Right cardiac atrium (tissue), 5 donors: ENCODE data around the gene NDRG3. TPM values are rescaled to one million over a fixed set of nuclear protein-coding genes. Genes with fewer than 3 reads are reported as not detected.

Experiments
- ATAC-seq, 2 donors: fragments of 200-7000 bp; cut with Tn5 transposase; one replicate each; pipeline versions ENCODE4 v1.8.0 to v1.9.1; 2020; ENCODE audit warnings: moderate library complexity in 2 of 2, mild to moderate bottlenecking in 1 of 2
- DNase-seq, 3 donors: peaks; one replicate each; pipeline ENCODE4 v3.0.0-alpha.2; 2020
- H3K27ac ChIP-seq: one replicate; pipeline ENCODE4 v1.5.1; 2013; ENCODE audit warnings: mild to moderate bottlenecking, low read length, control low read depth, moderate library complexity
- H3K27me3 ChIP-seq: one replicate; pipeline ENCODE4 v1.6.1; 2013; ENCODE audit not compliant: control insufficient read depth, insufficient read depth
- H3K4me1 ChIP-seq: one replicate; pipeline ENCODE4 v1.6.1; 2013; ENCODE audit warnings: low read length; ENCODE audit not compliant: control insufficient read depth, insufficient read depth
- H3K4me3 ChIP-seq: one replicate; pipeline ENCODE4 v1.5.1; 2013; ENCODE audit warnings: low read length, control low read depth
- H3K9me3 ChIP-seq: one replicate; pipeline ENCODE4 v1.6.1; 2013; ENCODE audit warnings: low read length; ENCODE audit not compliant: control insufficient read depth
- WGBS: extraction: QIAGEN DNeasy Blood & Tissue Kit; methylation state at CpG from one replicate; pipeline ENCODE4 v1.1.7; 2013; 5-methylcytosine and 5-hydroxymethylcytosine counted together
- intact Hi-C, 4 donors: fragments of 100-400 bp; cut with DNase I; formaldehyde crosslinking; loops; one replicate each; pipeline versions ENCODE4 v1.11.0 to v1.14.0; 2022 to 2023
- polyA plus RNA-seq: library from polyadenylated mRNA; stranded (reverse); fragments of 200-250 nt; gene quantifications from one replicate; pipeline ENCODE4 v1.2.3, GENCODE V29; 2013
- total RNA-seq, 4 donors: library from RNA; stranded (reverse); fragmentation: NEBNext Ultra II Directional; extraction: Animal tissue kit (Norgen Biotek cat#: 25700); gene quantifications; one replicate each; pipeline ENCODE4 v1.2.1, GENCODE V29; 2021
- donor health status: healthy with polysubstance abuse.
- donor health status: DM: no; HTN: yes; CAD: no.
- donor health status: DM: no; HTN: no; CAD: no.
- donor health status: DM: no; HTN: yes; CAD: no; lungs with severe emphysema.
- donor health status: DM: yes; HTN: yes; CAD: no.

Gene NDRG3
- total and polyA plus RNA-seq, 5 donors, result 25.5 to 40.7 (median 31.0) TPM

- no peak overlapping the region for H3K4me3 ChIP-seq
- DNase-seq, result no peak
- intact Hi-C loops, result no loop called here
- no peak for ATAC-seq
- no peaks in the 10 kb centered on the region for H3K27me3 ChIP-seq
- 83% methylated on average over 6 of the region's 6 CpGs for WGBS
- no peaks in the 10 kb centered on the region for H3K9me3 ChIP-seq
- no peak overlapping the region for H3K27ac ChIP-seq
- H3K4me1 ChIP-seq, result peaks cover 4% of the 10 kb centered on the region
Measured at GRCh38 chr20:36737183-36737499, 8.7 kb downstream of the NDRG3 start.

DNA sequence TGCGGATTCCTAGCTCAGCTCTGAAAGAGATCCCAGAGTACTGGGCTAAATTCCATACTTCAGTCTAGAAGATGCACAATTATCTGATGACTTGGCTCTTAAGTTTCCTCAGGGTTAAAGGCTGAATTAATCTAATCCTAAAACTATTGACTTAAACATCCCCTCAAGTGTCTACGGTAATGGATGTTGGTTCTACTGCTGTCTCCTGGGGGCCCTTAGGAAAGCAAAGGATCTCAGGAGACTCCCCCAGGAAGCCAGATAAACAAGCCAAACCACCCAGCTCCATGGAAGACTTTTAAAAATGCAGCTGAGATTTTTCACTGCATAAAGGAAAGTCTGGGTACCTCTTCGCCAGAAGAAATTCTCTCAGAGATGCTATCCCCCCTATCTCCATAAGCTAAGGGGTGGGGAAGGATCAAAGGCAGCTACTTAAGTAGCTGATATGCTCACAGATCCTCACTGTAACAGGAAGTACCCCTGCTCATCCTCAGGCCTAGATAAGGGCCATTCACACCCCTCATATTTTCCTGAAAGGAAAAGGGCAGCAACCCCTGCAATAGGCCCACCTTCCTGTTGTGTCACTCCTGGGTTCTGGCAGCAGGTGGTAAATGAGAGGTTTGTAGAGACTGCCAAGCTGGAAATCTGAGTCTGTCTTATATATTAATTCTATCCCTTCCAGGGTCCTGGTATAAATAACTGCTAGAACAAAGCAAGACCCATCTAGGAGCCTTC, 9.3 kb downstream of the NDRG3 start:
- 81% methylated on average over 3 of the region's 3 CpGs for WGBS

GRCh38 chr20:36732456-36732855, 13.4 kb downstream of the NDRG3 start:
- no peak overlapping the region for H3K27ac ChIP-seq

More for the DNA sequence above, 9.3 kb downstream of the NDRG3 start:
- Histone ChIP-seq H3K27me3 (no peaks in the 10 kb centered on the region), H3K4me1 (peaks cover 4% of the 10 kb centered on the region), H3K4me3 (no peak overlapping the region), H3K9me3 (no peaks in the 10 kb centered on the region), H3K27ac (no peak overlapping the region)
- intact Hi-C loops, result no loop called here
- ATAC-seq, result no peak
- DNase-seq, result no peak

GRCh38 chr20:36728986-36729385, 16.9 kb downstream of the NDRG3 start:
- 57% methylated on average over 3 of the region's 3 CpGs for WGBS
- ATAC-seq (no peak), DNase-seq (no peak)
- intact Hi-C loops, result no loop called here
- Histone ChIP-seq H3K4me1 (peaks cover 7% of the 10 kb centered on the region), H3K4me3 (no peak overlapping the region), H3K27ac (no peak overlapping the region), H3K9me3 (no peaks in the 10 kb centered on the region), H3K27me3 (no peaks in the 10 kb centered on the region)

More at GRCh38 chr20:36732456-36732855, 13.4 kb downstream of the NDRG3 start:
- ATAC-seq (no peak), DNase-seq (no peak)
- H3K4me3 ChIP-seq, result no peak overlapping the region
- H3K27me3 ChIP-seq, result no peaks in the 10 kb centered on the region
- H3K4me1 ChIP-seq, result peaks cover 4% of the 10 kb centered on the region
- no peaks in the 10 kb centered on the region for H3K9me3 ChIP-seq
- intact Hi-C loops, result no loop called here
- WGBS, result 94% methylated on average over 1 of the region's 1 CpG

- intact Hi-C loops, result no loop called here
- WGBS, result 88% methylated on average over 3 of the region's 3 CpGs
- H3K9me3 ChIP-seq, result no peaks in the 10 kb centered on the region
- H3K27me3 ChIP-seq, result no peaks in the 10 kb centered on the region
- H3K27ac ChIP-seq, result peak overlapping the region; percentile 45
- H3K4me1 ChIP-seq, result peaks cover 3% of the 10 kb centered on the region
- H3K4me3 ChIP-seq, result no peak overlapping the region
- ATAC-seq, result peak; percentile 31 to 43
- DNase-seq, result no peak
Measured at GRCh38 chr20:36726168-36726567, 19.7 kb downstream of the NDRG3 start.

- no peaks in the 10 kb centered on the region for H3K27me3 ChIP-seq
- DNase-seq (no peak), ATAC-seq (no peak)
- intact Hi-C loops, result no loop called here
- WGBS, result 86% methylated on average over 3 of the region's 3 CpGs
- H3K4me1 ChIP-seq, result no peaks in the 10 kb centered on the region
- H3K9me3 ChIP-seq, result no peaks in the 10 kb centered on the region
- H3K27ac ChIP-seq, result no peak overlapping the region
- no peak overlapping the region for H3K4me3 ChIP-seq
Measured at GRCh38 chr20:36720510-36720909, 25.4 kb downstream of the NDRG3 start.

DNA sequence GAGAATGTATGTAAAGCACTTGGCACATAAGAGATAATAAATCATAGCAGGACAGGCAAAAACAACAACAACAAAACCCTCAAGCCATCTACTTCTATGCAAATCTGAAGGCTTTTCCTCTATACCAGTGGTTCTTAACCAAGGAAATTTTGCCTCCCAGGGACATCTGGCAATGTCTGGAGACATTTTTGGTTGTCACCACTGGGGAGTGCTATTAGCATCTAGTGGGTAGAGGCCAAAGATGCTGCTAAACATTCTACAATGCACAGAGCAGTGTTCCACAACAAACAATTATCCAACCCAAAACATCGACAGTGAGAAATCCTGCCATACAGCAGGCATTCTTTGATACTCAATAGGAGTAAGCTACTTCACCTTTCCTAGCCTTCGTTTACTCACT, 28.2 kb downstream of the NDRG3 start:
- no peaks in the 10 kb centered on the region for H3K4me1 ChIP-seq
- DNase-seq, result no peak
- no peak overlapping the region for H3K4me3 ChIP-seq
- H3K27me3 ChIP-seq, result no peaks in the 10 kb centered on the region
- H3K9me3 ChIP-seq, result no peaks in the 10 kb centered on the region
- peak; percentile 52 to 59 for ATAC-seq
- intact Hi-C loops, result loop anchor here in 1 of 4 donors (5.0 kb wide), 1 partner anchor 35 kb away; no protein-coding TSS in a partner anchor
- no peak overlapping the region for H3K27ac ChIP-seq
- 82% methylated on average over 2 of the region's 2 CpGs for WGBS

GRCh38 chr20:36717021-36717420, 28.9 kb downstream of the NDRG3 start:
- 70% methylated on average over 3 of the region's 3 CpGs for WGBS
- no peaks in the 10 kb centered on the region for H3K27me3 ChIP-seq
- H3K4me3 ChIP-seq, result no peak overlapping the region
- intact Hi-C loops, result loop anchor here in 1 of 4 donors (5.0 kb wide), 1 partner anchor 35 kb away; no protein-coding TSS in a partner anchor
- DNase-seq, result no peak
- H3K27ac ChIP-seq, result no peak overlapping the region
- ATAC-seq, result no peak
- H3K4me1 ChIP-seq, result no peaks in the 10 kb centered on the region
- no peaks in the 10 kb centered on the region for H3K9me3 ChIP-seq

- Histone ChIP-seq H3K9me3 (no peaks in the 10 kb centered on the region), H3K4me1 (no peaks in the 10 kb centered on the region), H3K27me3 (no peaks in the 10 kb centered on the region), H3K4me3 (no peak overlapping the region), H3K27ac (no peak overlapping the region)
- ATAC-seq (no peak), DNase-seq (no peak)
- intact Hi-C loops, result no loop called here
- 94% methylated on average over 1 of the region's 1 CpG for WGBS
Measured at GRCh38 chr20:36712775-36713174, 33.1 kb downstream of the NDRG3 start.

GRCh38 chr20:36709126-36709525, 36.8 kb downstream of the NDRG3 start:
- no peak for DNase-seq
- Histone ChIP-seq H3K27me3 (no peaks in the 10 kb centered on the region), H3K4me3 (no peak overlapping the region), H3K9me3 (no peaks in the 10 kb centered on the region), H3K4me1 (no peaks in the 10 kb centered on the region), H3K27ac (no peak overlapping the region)
- WGBS, result 71% methylated on average over 5 of the region's 5 CpGs
- intact Hi-C loops, result no loop called here
- peak in 1 of 2 donors; percentile 54 for ATAC-seq

- H3K9me3 ChIP-seq, result no peaks in the 10 kb centered on the region
- 81% methylated on average over 4 of the region's 4 CpGs for WGBS
- H3K4me3 ChIP-seq, result no peak overlapping the region
- H3K27me3 ChIP-seq, result no peaks in the 10 kb centered on the region
- no peak overlapping the region for H3K27ac ChIP-seq
- intact Hi-C loops, result no loop called here
- H3K4me1 ChIP-seq, result no peaks in the 10 kb centered on the region
- ATAC-seq (no peak), DNase-seq (no peak)
Measured at GRCh38 chr20:36703530-36703929, 42.4 kb downstream of the NDRG3 start.

DNA sequence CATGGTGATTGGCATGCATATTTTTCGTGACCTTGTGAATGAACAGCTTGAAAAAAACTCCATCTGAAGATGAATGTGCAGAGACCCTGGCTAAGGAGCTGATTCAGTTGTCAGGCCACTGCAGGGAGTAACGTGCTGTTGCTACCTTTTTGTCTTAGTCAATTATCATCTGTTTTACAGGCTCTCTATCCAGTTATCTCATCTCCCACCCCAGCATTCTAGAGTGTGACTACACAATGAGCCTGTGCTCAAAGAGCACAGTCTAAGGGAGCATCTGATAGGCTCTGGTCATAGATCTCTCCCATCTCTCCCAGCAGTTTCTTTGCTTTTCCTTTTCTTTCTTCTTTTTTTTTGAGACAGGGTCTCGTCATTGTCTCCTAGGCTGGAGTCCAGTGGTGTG, 45.5 kb downstream of the NDRG3 start:
- H3K9me3 ChIP-seq, result no peaks in the 10 kb centered on the region
- no peak overlapping the region for H3K27ac ChIP-seq
- DNase-seq (no peak), ATAC-seq (no peak)
- no peaks in the 10 kb centered on the region for H3K27me3 ChIP-seq
- no peaks in the 10 kb centered on the region for H3K4me1 ChIP-seq
- no peak overlapping the region for H3K4me3 ChIP-seq
- 80% methylated on average over 3 of the region's 3 CpGs for WGBS
- intact Hi-C loops, result no loop called here
